Glomerular endothelial cell (primary cell): ENCODE data around the gene GPR141. TPM values are rescaled to one million over a fixed set of nuclear protein-coding genes. Genes with fewer than 3 reads are reported as not detected.

Experiments
- DNase-seq: peaks from one replicate; pipeline ENCODE4 v3.0.0-alpha.2; 2011; ENCODE audit warnings: low read depth, low spot score; ENCODE audit errors: extremely low read depth
- total RNA-seq: library from RNA; depleted of rRNA; stranded (reverse); fragments of >200 nt; gene quantifications from 2 replicates; pipeline ENCODE4 v1.2.3, GENCODE V29; 2015

Gene GPR141
- total RNA-seq, 1 donor from 2014 or later = not detected

GRCh38 chr7:37729181-37729580 lies 45.6 kb downstream of the GPR141 start:
- no peak for DNase-seq

DNA sequence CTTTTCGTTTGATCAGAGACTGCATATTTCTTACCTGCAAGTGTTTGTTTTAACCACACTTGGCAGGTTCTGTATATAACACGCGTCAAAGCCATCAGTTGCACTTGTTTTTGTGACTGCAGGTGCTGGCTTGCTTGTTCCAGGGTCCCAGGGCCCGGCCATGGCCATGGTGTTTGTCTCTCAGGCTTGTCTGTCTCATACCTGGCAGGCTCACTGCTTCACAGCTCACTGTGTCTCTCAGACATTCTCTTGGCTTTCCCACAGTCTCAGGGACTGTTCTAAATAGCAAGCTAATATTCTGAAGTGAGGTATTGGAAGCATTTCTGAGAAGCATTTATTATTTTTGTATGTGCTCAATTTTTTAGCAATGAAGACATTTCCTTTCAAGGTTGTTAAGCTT lies 46.9 kb downstream of the GPR141 start:
- DNase-seq = no peak

DNA sequence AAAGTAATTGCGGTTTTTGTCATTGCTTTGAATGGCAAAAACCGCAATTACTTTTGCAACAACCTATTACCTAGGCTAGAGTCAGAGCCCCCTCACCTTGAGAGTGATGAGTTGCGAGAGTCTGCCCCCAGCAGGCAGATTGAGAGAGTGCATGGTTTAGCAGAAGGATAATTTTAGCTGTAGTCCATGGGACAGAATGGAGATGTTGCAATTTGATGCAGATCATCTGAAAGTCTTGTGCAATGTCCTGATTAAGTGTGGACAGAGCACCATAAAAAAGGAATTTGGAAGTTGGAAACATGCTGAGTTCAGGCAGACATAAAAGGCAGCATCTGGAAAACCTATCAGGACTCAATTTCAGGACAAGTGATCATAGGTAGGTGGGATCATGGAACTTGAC lies 48.7 kb downstream of the GPR141 start:
- no peak for DNase-seq

DNA sequence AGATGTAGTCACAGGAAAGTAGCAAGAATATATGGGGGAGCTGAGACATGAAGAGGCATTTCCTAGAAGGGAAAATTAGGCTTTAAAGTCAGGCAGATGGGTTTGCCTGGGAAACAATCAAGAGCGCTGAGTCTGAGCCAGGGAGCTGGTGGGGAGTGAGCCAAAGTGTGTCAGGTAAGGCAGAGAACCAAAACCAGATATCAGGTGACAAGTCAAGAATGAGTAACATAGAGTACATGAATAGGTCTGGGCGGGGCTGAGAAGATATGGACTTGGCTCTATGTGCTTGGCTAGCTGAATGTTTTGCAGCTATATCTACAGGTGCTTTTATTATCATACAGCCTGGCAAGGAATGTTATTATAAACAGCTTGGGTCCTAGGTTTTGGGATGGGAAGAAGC lies 49.3 kb downstream of the GPR141 start:
- DNase-seq = no peak

- no peak for DNase-seq
Measured at GRCh38 chr7:37735196-37735595, 51.6 kb downstream of the GPR141 start.

DNA sequence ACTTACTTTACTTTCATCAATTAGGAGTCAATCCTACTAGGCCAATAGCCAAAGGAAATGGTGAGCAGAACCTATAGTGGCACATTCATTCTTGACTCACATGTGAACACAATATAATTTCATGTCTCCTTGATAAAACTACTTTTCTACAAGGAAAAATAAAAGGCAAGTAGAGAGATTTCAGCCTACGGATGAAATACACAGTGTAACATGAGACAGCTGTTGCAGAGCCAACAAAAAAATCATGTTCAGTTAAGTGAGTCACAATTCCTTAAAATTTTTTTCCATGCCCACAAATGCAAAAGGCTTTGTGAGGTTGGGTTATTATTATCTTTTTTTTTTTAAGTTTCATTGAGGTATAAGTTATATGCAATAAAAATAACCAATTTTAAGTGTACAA lies 54.8 kb downstream of the GPR141 start:
- DNase-seq = no peak

- no peak for DNase-seq
Measured at GRCh38 chr7:37740398-37740797, 56.8 kb downstream of the GPR141 start.

DNA sequence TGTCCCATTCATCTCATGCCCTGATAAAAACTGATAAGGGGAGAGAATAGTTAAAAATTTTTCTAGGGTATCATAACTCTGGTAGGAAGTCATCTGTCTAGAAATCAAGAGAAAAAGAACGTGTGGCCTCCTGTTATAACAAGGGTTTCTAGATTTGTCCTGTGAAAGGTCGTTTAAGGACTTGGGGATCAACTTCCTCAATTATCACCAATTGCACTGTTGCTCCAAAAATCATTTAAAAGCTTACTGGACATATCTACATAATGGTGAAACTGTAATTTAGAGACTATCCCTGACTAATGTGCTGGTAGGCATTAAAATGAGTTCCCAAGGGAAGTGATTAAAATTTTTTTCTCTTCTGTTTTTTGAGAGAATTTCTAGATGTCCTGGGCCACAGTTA lies 58.2 kb downstream of the GPR141 start:
- DNase-seq = no peak

GRCh38 chr7:37751096-37751495 lies 67.5 kb downstream of the GPR141 start:
- no peak for DNase-seq

DNA sequence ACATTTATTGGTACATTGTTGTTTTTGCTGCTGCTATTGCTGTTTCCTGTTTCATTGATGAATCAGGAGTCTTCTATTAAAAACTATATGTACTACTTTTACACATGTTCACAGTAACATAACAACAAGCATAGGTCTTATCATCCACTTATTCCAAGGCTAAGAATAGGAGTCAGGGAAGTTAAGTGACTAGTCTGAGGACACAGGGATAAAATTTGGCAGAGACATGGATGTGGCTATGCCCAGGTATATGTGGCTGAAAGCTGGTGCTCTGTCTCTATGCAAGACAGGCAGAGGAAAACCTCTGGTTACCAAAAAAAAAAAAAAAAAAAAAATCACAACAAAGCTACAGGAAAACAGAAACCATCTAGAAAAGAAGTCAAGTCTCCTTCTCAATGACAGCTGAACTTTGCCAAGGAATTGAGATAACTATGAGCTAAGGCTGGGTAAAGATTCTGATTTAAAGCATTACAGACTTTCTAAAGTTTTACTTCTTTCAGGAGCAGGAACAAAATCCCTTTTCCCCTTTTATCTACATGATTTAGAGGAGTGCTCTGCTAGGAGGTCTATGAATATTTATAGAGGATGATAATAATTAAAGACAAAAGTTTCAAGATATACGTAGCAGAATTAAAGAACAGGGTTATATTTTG lies 70.0 kb downstream of the GPR141 start:
- DNase-seq = no peak

DNA sequence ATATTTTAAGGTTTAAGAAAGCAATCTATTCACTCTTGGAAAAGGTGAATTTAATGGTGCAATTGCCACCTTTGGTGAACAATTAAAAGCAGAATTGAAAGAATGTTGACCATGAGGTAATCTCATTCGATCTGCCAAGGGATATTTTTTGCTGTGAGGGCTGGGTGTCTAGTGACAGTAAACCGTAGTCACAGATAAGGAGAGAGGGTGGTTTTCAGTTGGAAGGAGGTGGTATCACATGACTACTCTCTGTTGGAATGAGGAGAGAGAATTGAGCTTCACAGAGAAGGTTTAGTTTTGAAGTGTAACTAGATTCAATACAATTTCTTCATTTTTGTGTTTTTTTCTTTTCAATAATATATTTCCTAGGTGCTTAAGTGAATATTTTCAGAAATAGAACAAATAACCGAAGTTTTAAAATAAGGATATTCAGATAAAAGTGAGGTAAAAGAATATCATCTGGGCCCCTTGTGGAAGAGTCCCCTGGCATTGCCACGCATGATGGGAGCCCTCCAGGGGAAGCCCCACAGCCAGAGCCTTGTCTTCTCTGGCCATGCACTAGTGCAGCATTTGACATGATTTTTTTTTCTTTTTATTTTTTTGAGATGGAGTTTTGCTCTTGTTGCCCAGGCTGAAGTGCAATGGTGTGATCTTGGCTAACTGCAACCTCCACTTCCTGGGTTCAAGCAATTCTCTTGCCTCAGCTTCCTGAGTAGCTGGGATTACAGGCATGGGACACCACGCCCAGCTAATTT lies 73.4 kb downstream of the GPR141 start:
- no peak for DNase-seq

GRCh38 chr7:37757563-37757962 lies 74.0 kb downstream of the GPR141 start:
- DNase-seq = no peak

GRCh38 chr7:37758501-37759045 lies 75.0 kb downstream of the GPR141 start:
- no peak for DNase-seq

GRCh38 chr7:37759526-37759925 lies 76.0 kb downstream of the GPR141 start:
- DNase-seq = no peak

- DNase-seq = no peak
Measured at GRCh38 chr7:37765421-37765829, 81.9 kb downstream of the GPR141 start.

DNA sequence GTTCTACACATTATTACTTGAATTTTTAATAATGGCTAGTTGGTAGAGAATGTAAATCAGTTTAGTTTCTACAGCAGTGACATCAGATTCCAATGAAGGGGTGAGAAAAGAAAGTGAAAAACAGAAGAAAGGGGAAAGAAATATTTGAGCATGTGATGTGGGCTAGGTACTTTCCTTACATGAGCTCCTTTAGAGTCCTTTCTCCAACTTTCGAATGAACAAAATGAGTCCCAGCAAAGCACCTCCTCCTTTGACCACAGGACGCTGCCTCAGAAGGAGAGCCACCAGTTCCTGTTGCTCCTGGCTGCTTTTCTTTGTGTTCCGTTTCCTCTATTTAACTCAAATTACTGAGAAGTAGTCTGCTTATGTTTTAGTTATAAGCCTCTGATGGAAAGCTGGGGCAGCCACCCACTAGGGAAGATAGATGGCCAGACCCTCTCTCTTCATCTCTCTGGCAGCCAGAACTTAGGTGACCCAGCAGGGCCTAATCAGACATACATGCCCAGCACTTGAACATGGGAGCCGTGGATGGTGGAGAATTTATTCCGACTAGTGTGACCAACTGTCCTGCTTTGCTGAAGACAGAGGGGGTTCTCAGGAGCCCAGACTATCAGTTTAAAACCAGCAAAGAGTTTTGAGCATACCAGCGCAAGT lies 82.4 kb downstream of the GPR141 start:
- DNase-seq = no peak

GRCh38 chr7:37768611-37769010 lies 85.0 kb downstream of the GPR141 start:
- DNase-seq = no peak

DNA sequence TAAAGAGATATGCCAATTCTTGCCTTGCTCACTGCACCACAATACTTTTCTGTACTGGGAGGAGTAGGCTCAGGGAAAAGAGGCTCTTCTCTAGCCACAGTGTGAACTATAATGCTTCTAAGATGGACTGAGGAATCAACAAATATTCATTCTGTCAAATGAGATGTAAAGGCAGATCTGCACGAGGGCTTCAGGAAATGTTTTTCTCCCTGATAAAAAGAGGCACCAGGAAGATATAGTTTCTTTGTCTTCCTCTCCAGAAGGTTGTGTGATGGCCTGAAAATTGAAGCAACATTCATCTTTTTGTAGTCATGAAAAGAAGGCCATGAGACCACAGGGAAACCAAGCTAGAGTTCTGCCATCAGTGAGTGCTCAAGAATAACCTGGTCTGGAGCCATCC lies 85.7 kb downstream of the GPR141 start:
- no peak for DNase-seq

GRCh38 chr7:37769726-37770125 lies 86.2 kb downstream of the GPR141 start:
- DNase-seq = no peak

DNA sequence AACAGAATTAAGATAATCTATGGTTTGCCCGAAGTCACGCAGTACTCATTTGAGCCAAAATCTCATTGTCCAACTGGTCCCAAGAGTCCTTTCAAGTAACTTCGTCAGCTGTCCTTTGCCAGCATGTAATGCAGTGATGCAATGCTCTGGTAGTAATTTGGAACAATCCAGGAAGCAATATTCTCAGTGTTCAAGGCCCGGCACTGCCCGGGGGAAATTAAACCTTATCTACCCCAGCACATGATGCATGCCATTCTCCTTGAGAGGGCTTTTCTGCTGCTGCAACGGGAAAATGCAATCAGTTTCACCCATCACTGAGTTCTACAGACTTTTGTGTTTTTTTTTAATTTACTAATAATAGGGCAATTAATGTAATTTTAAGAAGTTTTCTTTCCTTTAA lies 87.3 kb downstream of the GPR141 start:
- DNase-seq = no peak

DNA sequence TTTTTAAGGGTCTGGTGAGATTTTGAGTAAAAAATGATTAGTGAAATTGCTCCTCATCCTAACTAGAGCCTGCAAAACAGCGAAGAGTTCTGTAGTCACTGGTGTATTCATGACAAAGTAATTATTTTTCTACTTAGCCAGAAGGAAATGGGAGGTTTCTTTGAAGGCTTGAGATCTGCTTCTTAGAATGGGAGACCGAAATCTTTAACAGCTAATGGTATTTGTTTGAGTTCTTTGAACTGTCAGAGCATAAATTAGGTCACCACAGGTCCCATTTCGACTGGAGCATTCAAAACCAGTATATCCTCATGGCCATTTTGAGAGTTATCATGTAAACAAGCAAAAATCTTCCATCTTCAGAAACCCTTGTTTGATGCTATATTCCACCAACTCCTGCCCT lies 87.8 kb downstream of the GPR141 start:
- no peak for DNase-seq

DNA sequence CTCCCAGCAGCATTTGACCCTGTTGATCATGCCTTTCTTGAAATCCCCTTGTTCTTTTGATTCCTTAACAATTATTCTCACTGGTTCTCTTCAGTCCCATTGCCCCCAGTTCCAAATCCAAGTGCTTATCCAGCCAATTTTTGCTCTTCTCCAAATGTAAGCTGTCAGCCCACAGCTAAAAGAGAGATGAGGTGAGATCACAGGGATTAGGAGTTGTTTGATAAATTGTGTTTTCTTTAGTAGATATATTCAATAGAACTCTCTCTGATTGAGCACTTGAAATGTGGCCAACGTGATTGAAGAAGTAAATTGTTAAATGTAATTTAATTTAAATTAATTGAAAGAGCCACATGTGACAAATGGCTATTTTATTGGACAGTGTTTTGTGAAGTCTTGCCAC lies 88.2 kb downstream of the GPR141 start:
- DNase-seq = no peak
